Breast epithelium (tissue), 3 donors: ENCODE measurements around the gene TRPT1.

Source experiments
- CTCF ChIP-seq, 3 donors: fragments of 450-650 bp; IDR thresholded peaks; one replicate each; pipeline ENCODE4 v1.5.1; 2016 to 2017; ENCODE audit warnings: antibody characterized with exemption in 3 of 3, mild to moderate bottlenecking in 3 of 3, moderate library complexity in 3 of 3
- POLR2A ChIP-seq: fragments of 450-650 bp; IDR thresholded peaks from one replicate; pipeline ENCODE4 v1.6.1; 2016; ENCODE audit warnings: antibody characterized with exemption, mild to moderate bottlenecking, moderate library complexity

- TF ChIP-seq CTCF (IDR thresholded peaks at IDR 0.05) = no peak
- no peak for TF ChIP-seq POLR2A
Measured at GRCh38 chr11:64204080-64204440, 21.9 kb downstream of the TRPT1 start.
